ENCODE results near the gene TAF11. TPM values are rescaled to one million over a fixed set of nuclear protein-coding genes. Genes with fewer than 3 reads are reported as not detected.

Gene TAF11
- polyA plus RNA-seq, 3 donors = 22.9 to 29.9 (median 26.0) TPM

GRCh38 chr6:34829137-34829536 is 58.7 kb downstream of the TAF11 start:
- Histone ChIP-seq H2AFZ (ENCODE audit: insufficient read depth, low read depth, low read length, poor library complexity, severe bottlenecking) (no peak overlapping the region), H3K27me3 (ENCODE audit: control insufficient read depth in 2 of 2, insufficient read depth in 2 of 2, low read length in 2 of 2) (no peaks in the 10 kb centered on the region), H3K27ac (ENCODE audit: low read depth in 1 of 2, low read length in 2 of 2) (no peak overlapping the region), H3K79me2 (ENCODE audit: insufficient read depth, low read length) (no peaks in the 10 kb centered on the region), H3K4me1 (ENCODE audit: control insufficient read depth in 1 of 2, insufficient read depth in 2 of 2, low read length in 2 of 2) (peaks cover 0 to under 1% of the 10 kb centered on the region in 2 donors), H3K4me3 (replicated peaks in 1 of 3; ENCODE audit: low read depth in 2 of 3, low read length in 3 of 3) (no peak overlapping the region), H3K9ac (ENCODE audit: insufficient read depth, low read length, poor library complexity, severe bottlenecking) (no peak overlapping the region), H3K9me3 (replicated peaks in 1 of 2; ENCODE audit: control insufficient read depth in 1 of 2, insufficient read depth in 1 of 2, low read length in 2 of 2) (no peaks in the 10 kb centered on the region), H4K20me1 (ENCODE audit: insufficient read depth, low read length) (no peaks in the 10 kb centered on the region), H3K36me3 (replicated peaks in 1 of 2; ENCODE audit: control insufficient read depth in 1 of 2, insufficient read depth in 2 of 2, low read length in 2 of 2) (peaks cover 37 to 67% of the 10 kb centered on the region in 2 donors), H3K4me2 (replicated peaks; ENCODE audit: extremely low read depth, low read length, poor library complexity, severe bottlenecking) (no peak overlapping the region)
- no peak overlapping the region for H3K27ac Mint-ChIP-seq
- H3K27me3 Mint-ChIP-seq (ENCODE audit: low read depth in 3 of 3) = peaks cover 0 to 2% (median 0%) of the 10 kb centered on the region in 3 donors
- no peak for TF ChIP-seq CTCF (IDR thresholded peaks at IDR 0.05)
- no CpG with 5 or more reads among the region's 2 CpGs for WGBS (ENCODE audit: insufficient coverage)
- peaks cover under 1% of the 10 kb centered on the region for H3K4me1 Mint-ChIP-seq
- intact Hi-C loops (cut with micrococcal nuclease) = no loop called here
- no peak for DNase-seq
- no peaks in the 10 kb centered on the region for H3K9me3 Mint-ChIP-seq
- H3K4me3 Mint-ChIP-seq = no peak overlapping the region
- peaks cover 50 to 71% of the 10 kb centered on the region in 2 donors for H3K36me3 Mint-ChIP-seq

Other genes starting within 250 kb of the TAF11 start
- gene ILRUN, start 191.3 kb downstream of the TAF11 start, polyA plus RNA-seq = 10 to 100 TPM in 1 of 3 donors, 1 to 10 TPM in 2; 6.2 to 19.3 (median 6.5) TPM
- gene SNRPC, start 130.5 kb downstream of the TAF11 start, polyA plus RNA-seq = 100 to 1,000 TPM in 2 of 3 donors, 10 to 100 TPM in 1; 74.2 to 236 (median 229) TPM
- gene BLTP3A, start 96.0 kb downstream of the TAF11 start, polyA plus RNA-seq = 1 to 10 TPM; 1.0 to 7.2 (median 1.2) TPM
- gene ANKS1A, start 1.2 kb upstream of the TAF11 start, polyA plus RNA-seq = 1 to 10 TPM; 1.7 to 8.0 (median 3.1) TPM